K562 (cell line): Measurements from ENCODE around the gene HNMT. TPM values are rescaled to one million over a fixed set of nuclear protein-coding genes. Genes with fewer than 3 reads are reported as not detected.

Experiments used
- ATAC-seq: fragments of 200-7000 bp; cut with Tn5 transposase; 3 replicates; pipeline ENCODE4 v1.9.1; 2020; ENCODE audit warnings: moderate library complexity
- BruUV-seq: library from RNA; stranded (reverse); fragments of 400-500 nt; replicated peaks from 2 replicates; lab custom pipeline; 2021; lab: Mats Ljungman, UMichigan
- CTCF ChIA-PET: fragments of 300-600 bp; formaldehyde crosslinking; extraction: SDS; loops from one replicate; lab custom pipeline; 2021; ENCODE audit warnings: low intra/inter-chr PET ratio; lab: Yijun Ruan, JAX
- POLR2A ChIA-PET: fragments of 300-600, 350-650 bp; sonication (Branson Sonifier 250); formaldehyde crosslinking; extraction: SDS; loops from one replicate; lab custom pipeline; 2021; ENCODE audit warnings: antibody characterized with exemption, inconsistent platforms; lab: Yijun Ruan, JAX
- DNase-seq, 4 experiments: peaks; one replicate each; pipeline versions ENCODE4 v3.0.0 to v3.0.0-alpha.2; 2011 to 2018; ENCODE audit warnings: low spot score in 3 of 4, mixed read lengths in 3 of 4; ENCODE audit errors: extremely low read depth in 1 of 4
- FAIRE-seq: peaks from 2 replicates; lab custom pipeline; 2011; peaks lifted over from hg19 to GRCh38; lab: Jason Lieb, UNC
- H2AFZ ChIP-seq: 2 replicates; pipeline ENCODE4 v1.6.0; 2011; ENCODE audit warnings: low read depth, low read length, control low read depth, inconsistent platforms
- H3K27ac ChIP-seq: fragments of 200-600 bp; 3 replicates; pipeline ENCODE4 v1.8.0; 2011; ENCODE audit warnings: low read depth, mild to moderate bottlenecking, control low read depth, inconsistent platforms, low read length, moderate library complexity, mixed read lengths; ENCODE audit errors: extremely low read depth
- H3K27me3 ChIP-seq, 2 experiments: fragments of 300-600 bp in 1 of 2; 2 replicates in 1 of 2; 3 replicates in 1 of 2; pipeline versions ENCODE4 v1.6.0 to v1.8.0; 2011; ENCODE audit warnings: inconsistent platforms in 2 of 2, low read length in 2 of 2, mild to moderate bottlenecking in 1 of 2, mixed read lengths in 1 of 2, moderate library complexity in 1 of 2; ENCODE audit not compliant: control insufficient read depth in 2 of 2, insufficient read depth in 2 of 2
- H3K36me3 ChIP-seq: fragments of 300-600 bp; 3 replicates; pipeline ENCODE4 v1.8.0; 2011; ENCODE audit warnings: mild to moderate bottlenecking, low read length, inconsistent platforms; ENCODE audit not compliant: control insufficient read depth, insufficient read depth
- H3K4me1 ChIP-seq, 2 experiments: fragments of 200-600 bp in 1 of 2; replicated peaks in 1 of 2; 2 replicates in 1 of 2; 3 replicates in 1 of 2; pipeline versions ENCODE4 v1.5.1 to v1.8.0; 2011; ENCODE audit warnings: inconsistent platforms in 2 of 2, low read length in 2 of 2, mild to moderate bottlenecking in 1 of 2, mixed read lengths in 1 of 2, moderate library complexity in 1 of 2; ENCODE audit not compliant: control insufficient read depth in 2 of 2, insufficient read depth in 2 of 2
- H3K4me2 ChIP-seq: 2 replicates; pipeline ENCODE4 v1.6.1; 2011; ENCODE audit warnings: low read length, control low read depth, inconsistent platforms, mixed read lengths; ENCODE audit not compliant: insufficient read depth
- H3K4me3 ChIP-seq: fragments of 200-600 bp; sonication (generic), shearing (Covaris generic); 2 replicates; pipeline ENCODE4 v1.5.1; 2016; ENCODE audit warnings: control low read depth, inconsistent platforms
- H3K79me2 ChIP-seq: fragments of 200-600 bp; 3 replicates; pipeline ENCODE4 v1.8.0; 2011; ENCODE audit warnings: low read length, inconsistent platforms; ENCODE audit not compliant: control insufficient read depth, insufficient read depth
- H3K9ac ChIP-seq, 2 experiments: 2 replicates each; pipeline versions ENCODE4 v1.6.0 to v1.6.1; 2011; ENCODE audit warnings: low read depth in 2 of 2, low read length in 2 of 2, control low read depth in 1 of 2, inconsistent platforms in 1 of 2, mild to moderate bottlenecking in 1 of 2, mixed read lengths in 1 of 2; ENCODE audit not compliant: insufficient read depth in 1 of 2
- H3K9me1 ChIP-seq: one replicate; pipeline ENCODE4 v1.6.0; 2011; ENCODE audit warnings: inconsistent platforms, mild to moderate bottlenecking, low read length, moderate library complexity; ENCODE audit not compliant: control insufficient read depth, insufficient read depth
- H3K9me3 ChIP-seq: replicated peaks from 2 replicates; pipeline ENCODE4 v1.5.1; 2011; ENCODE audit warnings: low read depth, low read length, inconsistent platforms; ENCODE audit not compliant: control insufficient read depth, insufficient read depth
- H4K20me1 ChIP-seq: replicated peaks from 2 replicates; pipeline ENCODE4 v1.6.1; 2011; ENCODE audit warnings: low read length, inconsistent platforms, mixed read lengths; ENCODE audit not compliant: control insufficient read depth, insufficient read depth
- AFF4 ChIP-seq: sonication (generic); formaldehyde crosslinking; IDR thresholded peaks from 2 replicates; pipeline ENCODE4 v1.8.0; 2023; ENCODE audit warnings: mild to moderate bottlenecking, missing genetic modification reagents
- ARID1B ChIP-seq: fragments of 450-650 bp; IDR thresholded peaks from 2 replicates; pipeline ENCODE4 v1.6.1; 2016; ENCODE audit warnings: antibody characterized with exemption, mild to moderate bottlenecking, inconsistent platforms
- KDM1A ChIP-seq, 2 experiments: fragments of 450-650 bp; IDR thresholded peaks; 2 replicates each; pipeline ENCODE4 v1.6.1; 2016; ENCODE audit warnings: mild to moderate bottlenecking in 2 of 2
- KHSRP ChIP-seq: fragments of 450-650 bp; IDR thresholded peaks from 2 replicates; pipeline ENCODE4 v1.6.1; 2017
- MEIS2 ChIP-seq: fragments of 450-650 bp; IDR thresholded peaks from 2 replicates; pipeline ENCODE4 v1.6.1; 2014; ENCODE audit warnings: mild to moderate bottlenecking; ENCODE audit not compliant: partially characterized antibody
- MLLT1 ChIP-seq, 2 experiments: fragments of 450-650 bp; IDR thresholded peaks; 2 replicates each; pipeline ENCODE4 v1.6.1; 2016
- RBM22 ChIP-seq: fragments of 200-400 bp; formaldehyde crosslinking; IDR thresholded peaks from 2 replicates; pipeline ENCODE4 v1.6.1; 2018; ENCODE audit warnings: low read length, low read depth; ENCODE audit not compliant: poor library complexity, severe bottlenecking
- RHOXF2B ChIP-seq: fragments of 250-450 bp; sonication (Bioruptor Pico); conservative IDR thresholded peaks from 2 replicates; pipeline ENCODE4 v1.5.1; 2021
- SREBF1 ChIP-seq: fragments of 150-350 bp; IDR thresholded peaks from 2 replicates; pipeline ENCODE4 v1.6.1; 2014; ENCODE audit warnings: antibody characterized with exemption, low read depth, low read length, borderline replicate concordance
- TRIM28 ChIP-seq: fragments of 450-650 bp; IDR thresholded peaks from 2 replicates; pipeline ENCODE4 v1.6.1; 2017
- ZNF175 ChIP-seq: fragments of 200-800 bp; sonication (Bioruptor generic); IDR thresholded peaks from 2 replicates; pipeline ENCODE4 v1.6.1; 2016; ENCODE audit warnings: low read depth, mild to moderate bottlenecking, missing genetic modification characterization, missing compliant biosample characterization
- ZNF408 ChIP-seq: fragments of 250-450 bp; sonication (Bioruptor Pico); IDR thresholded peaks from 2 replicates; pipeline ENCODE4 v1.4.0; 2020; ENCODE audit warnings: low read depth, mild to moderate bottlenecking, moderate library complexity
- ZNF592 ChIP-seq: fragments of 450-650 bp; IDR thresholded peaks from 2 replicates; pipeline ENCODE4 v1.6.1; 2017; ENCODE audit warnings: antibody characterized with exemption, mild to moderate bottlenecking
- in situ Hi-C: fragments of 300-500 bp; cut with MboI; formaldehyde crosslinking; loops from 4 replicates; pipeline ENCODE4 v1.15.0; 2018; ENCODE audit warnings: inconsistent platforms, mixed read lengths
- intact Hi-C: fragments of 100-400 bp; cut with micrococcal nuclease; formaldehyde crosslinking; loops from 2 replicates; pipeline ENCODE4 v1.14.2; 2022
- polyA plus RNA-seq, 8 experiments: library from polyadenylated mRNA; depleted of rRNA in 4 of 8; stranded (reverse) in 5 of 8; unstranded in 3 of 8; fragments of >200 nt; fragmentation: Nextera tagmentation in 2 of 8; fragmentation: Illumina TruSeq in 1 of 8; extraction: Ambion mirVana in 2 of 8; extraction: Trizol in 1 of 8; gene quantifications; 2 replicates each; pipeline versions ENCODE4 v1.2.1 to v1.2.3, GENCODE V29; 2011 to 2014; ENCODE audit warnings: inconsistent platforms in 1 of 8, missing spikeins in 1 of 8
- total RNA-seq, 7 experiments: library from RNA; depleted of rRNA in 6 of 7; stranded (reverse); fragments of >200 nt in 6 of 7; fragmentation: Illumina TruSeq in 2 of 7; extraction: Trizol in 2 of 7; gene quantifications; 2 replicates each; pipeline versions ENCODE4 v1.2.1 to v1.2.3, GENCODE V29; 2011 to 2021; ENCODE audit warnings: low replicate concordance in 1 of 7

The HNMT gene
- total and polyA plus RNA-seq, 9 of the 15 experiments (the other 6 are each of a cell fraction or from before 2014, with no cell fraction given) = 3.1 to 10.9 (median 5.3) TPM

GRCh38 chr2:138028538-138028937 is 64.3 kb downstream of the HNMT start (continued):
- TF ChIP-seq AFF4 (CRISPR knock-in tag) (no peak), TRIM28 (no peak), KDM1A (IDR thresholded peaks at IDR 0.05) (peak; percentile 62 to 77)

GRCh38 chr2:138029276-138029675 is 65.0 kb downstream of the HNMT start:
- intact Hi-C loops = loop anchor here (2.0 kb wide), 1 partner anchor 30 kb away; no protein-coding TSS in a partner anchor
- in situ Hi-C loops = no loop called here
- DNase-seq (no peak), FAIRE-seq (no peak), ATAC-seq (no peak)
- Histone ChIP-seq H3K4me2 (no peak overlapping the region), H3K9ac (no peak overlapping the region), H3K79me2 (no peaks in the 10 kb centered on the region), H3K27me3 (no peaks in the 10 kb centered on the region), H3K9me1 (no peaks in the 10 kb centered on the region), H2AFZ (peak overlapping the region; percentile 3; the same call in 1 of the 2 replicates), H4K20me1 (no peaks in the 10 kb centered on the region), H3K9me3 (no peaks in the 10 kb centered on the region), H3K36me3 (no peaks in the 10 kb centered on the region), H3K4me3 (no peak overlapping the region), H3K4me1 (peaks cover 3 to 12% of the 10 kb centered on the region in 2 experiments), H3K27ac (no peak overlapping the region)
- ChIA-PET POLR2A (no interaction called here), CTCF (no interaction called here)
- BruUV-seq = no TSS peak
- TF ChIP-seq ZNF175 (CRISPR knock-in tag) (no peak), ZNF408 (CRISPR knock-in tag) (no peak), KHSRP (no peak), MLLT1 (IDR thresholded peaks at IDR 0.05) (no peak), TRIM28 (no peak), SREBF1 (no peak), ZNF592 (no peak), RBM22 (no peak), RHOXF2B (CRISPR knock-in tag) (no peak), MEIS2 (no peak), ARID1B (no peak)
